GM19463 (cell line): ENCODE results near the gene DEFB115.
"Not testable (repeated sequence)": the region's sequence is repeated elsewhere in the genome, so short reads cannot be mapped to it uniquely, and the experiment has no call there.

ENCODE experiments used
- ATAC-seq: cut with Tn5 transposase; IDR thresholded peaks from one replicate; pipeline ENCODE4 v1.9.1; 2021; ENCODE audit warnings: mild to moderate bottlenecking, moderate library complexity; ENCODE audit not compliant: unreplicated experiment

Gene DEFB115

GRCh38 chr20:31257364-31257763 is at the start of gene DEFB115:
Gene DEFB115, plus strand, starts transcription at chr20:31257664. Its CDS starts 0 bp downstream, at chr20:31257664.
- no peak for ATAC-seq

- ATAC-seq: no peak
Observed at GRCh38 chr20:31236953-31237352, 20.5 kb upstream of the DEFB115 start.

GRCh38 chr20:31237763-31238162 is 19.7 kb upstream of the DEFB115 start:
- no peak for ATAC-seq

GRCh38 chr20:31239139-31239538 is 18.3 kb upstream of the DEFB115 start:
- no peak for ATAC-seq

- no peak for ATAC-seq
Observed at GRCh38 chr20:31256959-31257358, 505 bp upstream of the DEFB115 start.

GRCh38 chr20:31260326-31260932 is 3.0 kb downstream of the DEFB115 start:
- no peak for ATAC-seq

- no peak for ATAC-seq
Observed at GRCh38 chr20:31274441-31274840, 17.0 kb downstream of the DEFB115 start.

- no peak for ATAC-seq
Observed at GRCh38 chr20:31278178-31278577, 20.7 kb downstream of the DEFB115 start.

GRCh38 chr20:31284964-31285363 is 27.5 kb downstream of the DEFB115 start:
- ATAC-seq: not testable (repeated sequence)

- no peak for ATAC-seq
Observed at GRCh38 chr20:31308535-31309162, 51.2 kb downstream of the DEFB115 start, which contains the start of gene DEFB116. Gene DEFB116, minus strand, starts transcription at chr20:31308585. Its CDS starts 0 bp downstream, at chr20:31308585.
